ENCODE data around the gene NDUFS6. TPM values are rescaled to one million over a fixed set of nuclear protein-coding genes. Genes with fewer than 3 reads are reported as not detected.

NDUFS6 gene
- total RNA-seq, result 32.7 and 94.9 TPM in 2 replicates

GRCh38 chr5:1801222-1801966, at the start of gene NDUFS6:
TSS of gene NDUFS6 (plus strand) at chr5:1801407. CDS start at chr5:1801418, 11 bp downstream.

GRCh38 chr5:1799602-1800471, 1.4 kb upstream of the NDUFS6 start, which contains the start of gene MRPL36:
TSS of gene MRPL36 (minus strand) at chr5:1799837. CDS start at chr5:1798935, 902 bp downstream.

Other genes with a start within 250 kb of the NDUFS6 start
- 32.7 and 69.6 TPM in 2 replicates for gene MRPL36, start 1.6 kb upstream of the NDUFS6 start, total RNA-seq
- gene IRX4, start 81.5 kb downstream of the NDUFS6 start, total RNA-seq, result not detected in 2 replicates